ENCODE results near the gene C12orf42. TPM values are rescaled to one million over a fixed set of nuclear protein-coding genes. Genes with fewer than 3 reads are reported as not detected.
"Not testable (repeated sequence)": the region's sequence is repeated elsewhere in the genome, so short reads cannot be mapped to it uniquely, and the experiment has no call there.

Gene C12orf42
- total RNA-seq, 1 experiment from 2014 or later = not detected

- not testable (repeated sequence) for H3K9me3 ChIP-seq (replicated peaks); H3K4me1 ChIP-seq (replicated peaks); H3K27ac ChIP-seq; H3K4me3 ChIP-seq; H3K36me3 ChIP-seq; H3K27me3 ChIP-seq (replicated peaks); DNase-seq (ENCODE audit: low read depth in 1 of 2, low spot score in 2 of 2)
These were observed 70.1 kb downstream of the C12orf42 start for GRCh38 chr12:103425674-103426073.

GRCh38 chr12:103424849-103425586 is 70.8 kb downstream of the C12orf42 start:
- H3K4me3 ChIP-seq; H3K27ac ChIP-seq; H3K36me3 ChIP-seq; H3K9me3 ChIP-seq (replicated peaks); H3K4me1 ChIP-seq (replicated peaks); H3K27me3 ChIP-seq (replicated peaks); DNase-seq (ENCODE audit: low read depth in 1 of 2, low spot score in 2 of 2): not testable (repeated sequence)

GRCh38 chr12:103423516-103423910 is 72.3 kb downstream of the C12orf42 start:
- Histone ChIP-seq H3K4me3 (no peak overlapping the region), H3K4me1 (replicated peaks) (no peaks in the 10 kb centered on the region), H3K27me3 (replicated peaks) (peaks cover 4% of the 10 kb centered on the region; the same call in 1 of the 2 replicates), H3K36me3 (no peaks in the 10 kb centered on the region), H3K27ac (no peak overlapping the region), H3K9me3 (replicated peaks) (no peaks in the 10 kb centered on the region)
- DNase-seq (ENCODE audit: low read depth in 1 of 2, low spot score in 2 of 2) = no peak

- no peak for DNase-seq (ENCODE audit: low read depth in 1 of 2, low spot score in 2 of 2)
- H3K27ac ChIP-seq = no peak overlapping the region
- H3K27me3 ChIP-seq (replicated peaks) = peaks cover 4% of the 10 kb centered on the region; the same call in 1 of the 2 replicates
These were observed 72.8 kb downstream of the C12orf42 start for GRCh38 chr12:103422746-103423515.

GRCh38 chr12:103422328-103422727 is 73.4 kb downstream of the C12orf42 start:
- Histone ChIP-seq H3K27ac (no peak overlapping the region), H3K36me3 (no peaks in the 10 kb centered on the region), H3K27me3 (replicated peaks) (peaks cover 4% of the 10 kb centered on the region; the same call in 1 of the 2 replicates), H3K9me3 (replicated peaks) (no peaks in the 10 kb centered on the region), H3K4me3 (no peak overlapping the region), H3K4me1 (replicated peaks) (no peaks in the 10 kb centered on the region)
- DNase-seq (ENCODE audit: low read depth in 1 of 2, low spot score in 2 of 2) = no peak

More at GRCh38 chr12:103422746-103423515, 72.8 kb downstream of the C12orf42 start:
- no peak overlapping the region for H3K4me3 ChIP-seq
- H3K4me1 ChIP-seq (replicated peaks) = no peaks in the 10 kb centered on the region
- no peaks in the 10 kb centered on the region for H3K36me3 ChIP-seq
- no peaks in the 10 kb centered on the region for H3K9me3 ChIP-seq (replicated peaks)

- no peak overlapping the region for H3K27ac ChIP-seq
- no peaks in the 10 kb centered on the region for H3K36me3 ChIP-seq
- no peaks in the 10 kb centered on the region for H3K4me1 ChIP-seq (replicated peaks)
- no peak overlapping the region for H3K4me3 ChIP-seq
- DNase-seq (ENCODE audit: low read depth in 1 of 2, low spot score in 2 of 2) = no peak
- H3K9me3 ChIP-seq (replicated peaks) = no peaks in the 10 kb centered on the region
- peaks cover 4% of the 10 kb centered on the region; the same call in 1 of the 2 replicates for H3K27me3 ChIP-seq (replicated peaks)
These were observed 74.4 kb downstream of the C12orf42 start for GRCh38 chr12:103421402-103421801.

GRCh38 chr12:103415681-103416080 is 80.1 kb downstream of the C12orf42 start:
- Histone ChIP-seq H3K9me3 (replicated peaks) (no peaks in the 10 kb centered on the region), H3K36me3 (no peaks in the 10 kb centered on the region), H3K27ac (no peak overlapping the region), H3K4me1 (replicated peaks) (no peaks in the 10 kb centered on the region), H3K27me3 (replicated peaks) (no peaks in the 10 kb centered on the region), H3K4me3 (no peak overlapping the region)
- DNase-seq (ENCODE audit: low read depth in 1 of 2, low spot score in 2 of 2) = no peak

- Histone ChIP-seq H3K27me3 (replicated peaks) (peaks cover 7% of the 10 kb centered on the region; the same call in 1 of the 2 replicates), H3K4me1 (replicated peaks) (peaks cover 9% of the 10 kb centered on the region), H3K4me3 (no peak overlapping the region), H3K9me3 (replicated peaks) (no peaks in the 10 kb centered on the region), H3K27ac (no peak overlapping the region), H3K36me3 (no peaks in the 10 kb centered on the region)
- peak; percentile 30 to 53 for DNase-seq (ENCODE audit: low read depth in 1 of 2, low spot score in 2 of 2)
These were observed 94.3 kb downstream of the C12orf42 start for GRCh38 chr12:103401421-103401820.

- H3K4me1 ChIP-seq (replicated peaks) = peaks cover 9% of the 10 kb centered on the region
- peaks cover 4% of the 10 kb centered on the region; the same call in 1 of the 2 replicates for H3K27me3 ChIP-seq (replicated peaks)
- no peak overlapping the region for H3K27ac ChIP-seq
- no peak overlapping the region for H3K4me3 ChIP-seq
- no peaks in the 10 kb centered on the region for H3K9me3 ChIP-seq (replicated peaks)
- no peaks in the 10 kb centered on the region for H3K36me3 ChIP-seq
- no peak for DNase-seq (ENCODE audit: low read depth in 1 of 2, low spot score in 2 of 2)
These were observed 95.8 kb downstream of the C12orf42 start for GRCh38 chr12:103399986-103400385.

- H3K27me3 ChIP-seq (replicated peaks) = no peaks in the 10 kb centered on the region; the same call in 1 of the 2 replicates
- DNase-seq (ENCODE audit: low read depth in 1 of 2, low spot score in 2 of 2) = no peak
- H3K4me1 ChIP-seq (replicated peaks) = peaks cover 9% of the 10 kb centered on the region
- H3K4me3 ChIP-seq = no peak overlapping the region
- H3K9me3 ChIP-seq (replicated peaks) = no peaks in the 10 kb centered on the region
- no peaks in the 10 kb centered on the region for H3K36me3 ChIP-seq
- no peak overlapping the region for H3K27ac ChIP-seq
These were observed 98.2 kb downstream of the C12orf42 start for GRCh38 chr12:103397536-103397935.

GRCh38 chr12:103392722-103393121 is 103.0 kb downstream of the C12orf42 start:
- Histone ChIP-seq H3K9me3 (replicated peaks) (no peaks in the 10 kb centered on the region), H3K27me3 (replicated peaks) (no peaks in the 10 kb centered on the region), H3K36me3 (no peaks in the 10 kb centered on the region), H3K27ac (no peak overlapping the region), H3K4me3 (no peak overlapping the region), H3K4me1 (replicated peaks) (no peaks in the 10 kb centered on the region)
- no peak for DNase-seq (ENCODE audit: low read depth in 1 of 2, low spot score in 2 of 2)

- no peaks in the 10 kb centered on the region for H3K4me1 ChIP-seq (replicated peaks)
- no peak overlapping the region for H3K27ac ChIP-seq
- no peaks in the 10 kb centered on the region for H3K9me3 ChIP-seq (replicated peaks)
- H3K4me3 ChIP-seq = no peak overlapping the region
- no peaks in the 10 kb centered on the region for H3K36me3 ChIP-seq
- no peak for DNase-seq (ENCODE audit: low read depth in 1 of 2, low spot score in 2 of 2)
- no peaks in the 10 kb centered on the region for H3K27me3 ChIP-seq (replicated peaks)
These were observed 104.7 kb downstream of the C12orf42 start for GRCh38 chr12:103391103-103391502.

GRCh38 chr12:103387385-103387784 is 108.4 kb downstream of the C12orf42 start:
- H3K9me3 ChIP-seq (replicated peaks) = no peaks in the 10 kb centered on the region
- H3K36me3 ChIP-seq = no peaks in the 10 kb centered on the region
- H3K4me1 ChIP-seq (replicated peaks) = no peaks in the 10 kb centered on the region
- H3K27ac ChIP-seq = no peak overlapping the region
- H3K27me3 ChIP-seq (replicated peaks) = no peaks in the 10 kb centered on the region
- no peak overlapping the region for H3K4me3 ChIP-seq
- DNase-seq (ENCODE audit: low read depth in 1 of 2, low spot score in 2 of 2) = no peak

GRCh38 chr12:103386451-103386850 is 109.3 kb downstream of the C12orf42 start:
- H3K27me3 ChIP-seq (replicated peaks) = no peaks in the 10 kb centered on the region
- no peaks in the 10 kb centered on the region for H3K36me3 ChIP-seq
- H3K4me3 ChIP-seq = no peak overlapping the region
- H3K9me3 ChIP-seq (replicated peaks) = no peaks in the 10 kb centered on the region
- H3K4me1 ChIP-seq (replicated peaks) = no peaks in the 10 kb centered on the region
- H3K27ac ChIP-seq = no peak overlapping the region
- no peak for DNase-seq (ENCODE audit: low read depth in 1 of 2, low spot score in 2 of 2)

Data from SJSA1 (cell line).